Measurements from ENCODE around the gene GARIN5B.

GRCh38 chr19:55340784-55341147, 22.3 kb downstream of the GARIN5B start:
- TF ChIP-seq CTCF (IDR thresholded peaks at IDR 0.05) (no peak), EP300 (IDR thresholded peaks at IDR 0.05) (no peak)

Measured in ovary (tissue), 3 donors.